IPS-20b (cell line): Measurements from ENCODE around the gene ZNF549.

Experiments
- H3K27ac ChIP-seq: one replicate; pipeline ENCODE4 v1.5.1; 2013; ENCODE audit warnings: low read length
- H3K27me3 ChIP-seq: 2 replicates; pipeline ENCODE4 v1.6.1; 2013; ENCODE audit warnings: mild to moderate bottlenecking, low read length, inconsistent platforms; ENCODE audit not compliant: insufficient read depth
- H3K36me3 ChIP-seq: 2 replicates; pipeline ENCODE4 v1.6.1; 2013; ENCODE audit warnings: low read depth, mild to moderate bottlenecking, inconsistent platforms, low read length, moderate library complexity; ENCODE audit not compliant: insufficient read depth
- H3K4me1 ChIP-seq: 2 replicates; pipeline ENCODE4 v1.6.1; 2013; ENCODE audit warnings: mild to moderate bottlenecking, control low read depth, inconsistent platforms, low read length, moderate library complexity; ENCODE audit not compliant: insufficient read depth
- H3K4me3 ChIP-seq: 2 replicates; pipeline ENCODE4 v1.5.1; 2013; ENCODE audit warnings: mild to moderate bottlenecking, low read length, inconsistent platforms
- H3K9ac ChIP-seq: 2 replicates; pipeline ENCODE4 v1.6.1; 2013; ENCODE audit warnings: low read depth, mild to moderate bottlenecking, inconsistent platforms, low read length, moderate library complexity
- H3K9me3 ChIP-seq: 2 replicates; pipeline ENCODE4 v1.6.1; 2013; ENCODE audit warnings: mild to moderate bottlenecking, low read depth, low read length, inconsistent platforms; ENCODE audit not compliant: insufficient read depth

Gene ZNF549

DNA sequence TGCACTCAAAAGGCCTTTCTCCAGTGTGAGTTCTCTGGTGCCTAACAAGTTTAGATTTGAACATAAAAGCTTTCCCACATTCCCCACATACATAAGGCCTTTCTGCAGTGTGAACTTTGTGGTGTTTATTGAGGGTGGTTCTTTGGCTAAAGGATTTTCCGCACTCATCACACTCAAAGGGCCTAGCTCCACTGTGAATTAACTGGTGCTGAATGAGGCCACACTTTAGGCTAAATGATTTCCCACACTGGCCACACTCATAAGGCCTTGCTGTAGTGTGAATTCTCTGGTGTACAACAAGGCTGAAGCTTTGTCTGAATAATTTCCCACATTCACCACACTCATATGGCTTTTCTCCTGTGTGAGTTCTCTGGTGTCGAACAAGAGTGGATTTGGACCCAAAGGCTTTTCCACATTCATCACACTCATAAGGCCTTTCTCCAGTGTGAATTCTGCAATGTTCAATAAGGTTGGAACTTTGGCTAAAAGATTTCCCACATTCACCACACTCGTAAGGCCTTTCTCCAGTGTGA is 45.3 kb downstream of the ZNF549 start:
- Histone ChIP-seq H3K27ac (no peak overlapping the region), H3K27me3 (no peaks in the 10 kb centered on the region), H3K36me3 (peaks cover 60% of the 10 kb centered on the region), H3K4me1 (no peaks in the 10 kb centered on the region), H3K9ac (no peak overlapping the region), H3K4me3 (no peak overlapping the region; the same call in 1 of the 2 replicates), H3K9me3 (peaks cover 97% of the 10 kb centered on the region)

DNA sequence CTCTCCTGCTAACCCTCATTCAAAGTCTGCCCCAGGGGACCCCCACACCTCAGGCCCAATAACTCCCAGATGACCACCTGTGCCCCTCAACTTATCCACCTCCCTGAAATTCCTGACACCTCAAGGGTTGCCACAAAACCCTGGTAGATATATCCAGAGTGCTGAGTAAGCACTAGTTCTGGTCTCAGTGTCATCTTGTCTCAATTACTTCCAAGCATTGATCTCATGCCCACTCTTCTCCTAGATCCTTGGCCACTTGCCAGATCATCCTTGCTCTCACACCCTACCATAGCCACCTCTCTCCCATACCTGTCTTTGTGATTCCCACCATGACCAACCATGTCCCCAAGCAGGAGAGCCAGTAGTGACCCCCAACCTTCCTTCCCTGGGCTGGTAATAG is 49.5 kb downstream of the ZNF549 start:
- Histone ChIP-seq H3K36me3 (peaks cover 54% of the 10 kb centered on the region), H3K4me3 (no peak overlapping the region), H3K9me3 (peaks cover 78% of the 10 kb centered on the region), H3K27ac (no peak overlapping the region), H3K4me1 (0 out of 2 replicates have a peak, but pooled peaks cover 6% of the 10 kb centered on the region), H3K9ac (no peak overlapping the region), H3K27me3 (no peaks in the 10 kb centered on the region)

DNA sequence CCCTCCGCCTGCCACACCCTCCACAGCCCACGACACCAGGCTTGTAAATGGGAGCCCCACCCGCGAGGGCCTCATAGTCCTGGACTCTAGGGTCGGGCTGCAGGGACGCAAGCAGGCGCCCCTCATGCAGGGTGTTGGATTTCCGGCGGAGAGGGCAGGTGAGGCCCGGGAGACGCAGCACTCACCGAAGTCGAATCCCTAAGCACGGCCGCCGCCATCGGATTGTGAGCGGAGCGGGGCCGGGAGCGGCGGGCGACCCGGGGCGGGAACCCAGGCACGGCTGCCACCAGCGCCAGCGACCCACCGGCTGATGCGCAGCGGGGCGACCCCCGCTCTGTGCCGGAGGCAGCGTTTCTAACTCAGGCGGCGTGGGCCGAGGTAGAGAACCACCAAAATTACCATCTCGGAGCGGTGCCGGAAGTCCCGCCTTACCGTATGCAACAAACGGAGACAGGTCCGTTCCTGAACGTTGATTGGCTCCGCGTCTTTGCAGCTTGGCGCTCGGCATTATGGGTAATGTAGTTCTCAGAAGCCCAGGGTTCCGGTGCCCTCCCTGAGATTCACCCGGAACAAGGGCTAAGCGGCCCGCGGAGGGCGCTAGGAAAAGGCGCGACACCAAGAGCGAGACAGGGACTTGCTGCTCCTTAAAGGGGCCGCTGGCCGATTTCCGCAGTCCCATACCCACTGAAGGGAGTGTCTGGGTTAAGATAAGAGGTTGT is 51.5 kb downstream of the ZNF549 start, which contains the start of gene ZNF416:
ZNF416 (minus strand) TSS at position 425 of the 719 bp plus-strand sequence; CDS start at position 218, 207 bp downstream.
- Histone ChIP-seq H3K4me3 (peak within 1 kb of the TSS; percentile 83), H3K27me3 (peaks cover 7% of the 10 kb centered on the region), H3K36me3 (peaks cover 34% of the 10 kb centered on the region), H3K9me3 (peaks cover 75% of the 10 kb centered on the region), H3K4me1 (0 out of 2 replicates have a peak, but pooled peaks cover 6% of the 10 kb centered on the region), H3K9ac (peak within 1 kb of the TSS; percentile 82; the same call in 1 of the 2 replicates), H3K27ac (peak within 1 kb of the TSS; percentile 69)

DNA sequence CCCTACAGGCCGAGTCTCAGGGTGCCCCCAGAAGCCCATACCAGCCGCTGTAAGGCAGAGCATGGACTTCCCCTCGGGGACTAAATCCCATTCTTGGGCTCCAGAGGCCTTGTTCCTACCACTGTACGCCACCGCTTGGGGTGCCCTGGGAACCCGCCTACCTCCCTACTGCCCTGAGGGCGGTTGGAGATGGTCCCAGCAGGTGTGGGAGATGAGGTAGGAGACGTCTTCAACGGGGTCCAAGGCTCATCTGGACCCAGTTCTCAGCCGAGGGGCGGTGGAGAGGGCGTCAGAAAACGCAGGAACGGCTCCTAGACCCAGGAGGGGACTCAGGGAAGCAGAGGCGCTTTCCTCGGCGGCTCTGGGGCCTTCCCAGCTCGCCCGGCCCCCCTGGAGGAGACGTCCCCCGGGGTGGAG is 56.0 kb downstream of the ZNF549 start:
- peaks cover 65% of the 10 kb centered on the region for H3K9me3 ChIP-seq

DNA sequence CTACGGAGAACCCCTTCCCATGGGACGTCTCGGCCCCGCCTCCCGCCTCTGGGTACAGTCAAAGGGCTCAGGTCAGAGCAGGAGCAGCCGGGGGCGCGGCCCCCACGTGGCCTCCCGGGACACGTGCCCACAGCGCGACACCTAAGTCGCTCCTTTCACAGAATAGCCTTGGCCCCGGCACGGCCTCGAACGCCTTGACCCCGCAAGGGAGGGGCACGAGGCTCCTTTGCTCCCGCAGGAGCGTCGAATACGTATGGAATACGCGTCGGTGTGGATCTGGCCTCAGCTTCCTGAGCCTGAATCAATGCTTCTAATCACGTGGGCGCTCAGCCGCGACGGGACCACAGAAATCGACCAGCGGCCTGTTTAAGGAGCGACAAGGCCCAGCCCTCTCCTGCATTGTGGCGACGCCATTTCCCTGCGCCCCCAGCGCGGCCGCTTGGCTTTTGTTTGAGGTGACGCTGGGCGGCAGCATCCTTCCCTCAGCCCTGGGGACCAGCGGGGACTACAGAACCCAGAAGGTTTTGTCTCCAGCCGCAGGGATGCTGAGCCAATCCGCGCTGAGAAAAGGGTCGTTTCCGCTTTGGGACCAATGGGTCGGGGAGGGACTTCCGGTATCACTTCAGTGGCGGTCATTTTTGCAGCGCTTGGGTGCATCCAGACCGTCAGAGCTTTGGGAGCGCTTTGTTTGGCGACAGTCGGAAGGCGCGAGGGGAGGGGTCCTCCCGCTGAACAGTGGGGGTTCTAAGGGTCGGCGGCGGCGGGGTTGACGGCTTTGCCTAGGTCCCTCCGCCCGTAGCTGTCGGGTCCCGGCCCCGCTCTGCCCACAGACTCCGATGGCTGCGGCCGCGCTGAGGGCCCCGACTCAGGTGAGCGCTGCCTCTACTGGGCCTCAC is 56.6 kb downstream of the ZNF549 start, which contains the start of gene ZIK1:
ZIK1 (plus strand) TSS at position 625 of the 896 bp plus-strand sequence; CDS start at position 837, 212 bp downstream.
- H3K4me3 ChIP-seq = peak within 1 kb of the TSS; percentile 97
- peaks cover 7% of the 10 kb centered on the region for H3K27me3 ChIP-seq
- peaks cover 71% of the 10 kb centered on the region for H3K9me3 ChIP-seq
- no peak within 1 kb of the TSS for H3K27ac ChIP-seq
- peaks cover 31% of the 10 kb centered on the region for H3K36me3 ChIP-seq
- H3K4me1 ChIP-seq = no peaks in the 10 kb centered on the region
- peak within 1 kb of the TSS; percentile 90; the same call in 1 of the 2 replicates for H3K9ac ChIP-seq

More for the DNA sequence above, 56.0 kb downstream of the ZNF549 start:
- H3K36me3 ChIP-seq = peaks cover 25% of the 10 kb centered on the region
- peak overlapping the region; percentile 97; the same call in 1 of the 2 replicates for H3K4me3 ChIP-seq
- H3K9ac ChIP-seq = no peak overlapping the region
- no peaks in the 10 kb centered on the region for H3K4me1 ChIP-seq
- H3K27me3 ChIP-seq = peaks cover 7% of the 10 kb centered on the region
- no peak overlapping the region for H3K27ac ChIP-seq

DNA sequence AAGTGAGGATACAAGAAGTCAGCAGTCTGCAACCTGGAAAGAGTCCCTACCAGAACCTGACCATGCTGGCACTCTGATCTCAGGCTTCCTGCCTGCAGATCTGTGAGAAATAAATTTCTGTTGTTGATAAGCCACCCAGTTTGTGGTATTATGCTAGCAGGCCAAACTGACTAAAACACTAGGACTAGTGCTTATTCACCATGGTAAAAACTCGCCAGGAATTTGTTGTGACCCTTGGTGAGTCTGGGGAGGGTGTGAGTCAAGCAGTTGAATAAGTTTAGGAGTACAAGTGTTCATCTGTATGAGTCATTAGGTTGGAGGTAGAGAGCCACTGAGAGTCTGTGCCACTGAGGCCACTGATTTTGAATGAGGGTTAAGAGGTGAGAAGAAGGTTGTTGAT is 60.4 kb downstream of the ZNF549 start:
- Histone ChIP-seq H3K27ac (no peak overlapping the region), H3K27me3 (peaks cover 7% of the 10 kb centered on the region), H3K4me1 (no peaks in the 10 kb centered on the region), H3K36me3 (peaks cover 68% of the 10 kb centered on the region), H3K9me3 (peaks cover 88% of the 10 kb centered on the region), H3K4me3 (no peak overlapping the region), H3K9ac (no peak overlapping the region)

DNA sequence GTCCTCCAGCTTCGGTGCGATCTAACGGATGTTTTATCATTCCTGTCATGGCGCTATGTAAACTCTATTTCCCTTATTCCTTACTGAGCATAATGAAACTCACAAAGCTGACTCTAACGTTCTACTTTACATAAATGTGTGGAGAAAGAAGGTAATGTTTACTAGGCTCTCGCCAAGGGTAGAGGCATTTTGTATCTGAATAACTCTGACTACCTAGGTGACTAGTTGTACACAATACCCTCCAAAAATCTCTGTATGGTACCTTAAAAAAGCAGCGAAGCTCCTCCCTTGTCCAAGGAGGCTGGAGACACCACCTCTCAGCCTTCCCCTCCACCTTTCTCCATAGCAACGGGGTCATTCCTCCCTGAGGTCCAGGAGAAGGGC is 72.2 kb downstream of the ZNF549 start:
- H3K36me3 ChIP-seq = peaks cover 3% of the 10 kb centered on the region; the same call in 1 of the 2 replicates
- H3K27ac ChIP-seq = no peak overlapping the region
- H3K4me1 ChIP-seq = no peaks in the 10 kb centered on the region
- H3K27me3 ChIP-seq = no peaks in the 10 kb centered on the region
- no peak overlapping the region for H3K9ac ChIP-seq
- peaks cover 23% of the 10 kb centered on the region; the same call in 1 of the 2 replicates for H3K9me3 ChIP-seq
- peak overlapping the region; percentile 82 for H3K4me3 ChIP-seq

DNA sequence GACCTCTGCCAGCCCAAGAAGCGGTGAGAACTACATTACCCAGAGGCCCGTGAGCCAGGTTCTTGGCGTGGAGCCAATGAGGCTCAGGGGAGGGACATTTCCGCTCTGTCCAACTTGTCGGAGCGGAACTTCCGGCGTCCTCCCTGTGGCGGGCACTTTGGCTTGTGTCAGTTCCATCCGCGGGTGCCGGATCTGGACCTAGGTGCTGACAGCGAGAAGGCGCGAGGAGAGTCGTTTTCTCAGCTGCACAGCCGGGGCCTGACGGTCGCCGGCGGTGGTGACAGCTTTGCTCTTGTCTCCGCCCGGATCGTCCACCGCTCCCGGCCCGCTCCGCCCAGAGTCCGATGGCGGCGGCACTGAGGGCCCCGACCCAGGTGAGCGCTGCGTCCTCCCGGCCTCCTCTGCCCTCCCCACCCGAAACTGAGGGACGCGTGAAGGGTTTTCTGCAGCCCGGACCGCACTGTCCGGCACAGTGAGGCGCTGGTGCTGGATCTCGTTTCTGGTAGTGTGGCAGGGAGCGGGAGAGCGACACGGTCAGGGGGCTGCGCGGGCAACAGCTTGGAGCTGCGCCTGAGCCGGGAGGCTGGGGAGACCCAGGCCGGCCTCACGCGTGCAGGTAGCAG is 72.7 kb downstream of the ZNF549 start, which contains the start of gene ZNF530:
ZNF530 (plus strand) TSS at position 125 of the 623 bp plus-strand sequence. CDS start 4,461 bp downstream, outside the sequence.
- H3K9ac ChIP-seq = peak within 1 kb of the TSS; percentile 56; the same call in 1 of the 2 replicates
- H3K4me1 ChIP-seq = no peaks in the 10 kb centered on the region
- H3K9me3 ChIP-seq = peaks cover 23% of the 10 kb centered on the region; the same call in 1 of the 2 replicates
- peak within 1 kb of the TSS; percentile 82 for H3K4me3 ChIP-seq
- H3K36me3 ChIP-seq = peaks cover 6% of the 10 kb centered on the region; the same call in 1 of the 2 replicates
- no peaks in the 10 kb centered on the region for H3K27me3 ChIP-seq
- no peak within 1 kb of the TSS for H3K27ac ChIP-seq

DNA sequence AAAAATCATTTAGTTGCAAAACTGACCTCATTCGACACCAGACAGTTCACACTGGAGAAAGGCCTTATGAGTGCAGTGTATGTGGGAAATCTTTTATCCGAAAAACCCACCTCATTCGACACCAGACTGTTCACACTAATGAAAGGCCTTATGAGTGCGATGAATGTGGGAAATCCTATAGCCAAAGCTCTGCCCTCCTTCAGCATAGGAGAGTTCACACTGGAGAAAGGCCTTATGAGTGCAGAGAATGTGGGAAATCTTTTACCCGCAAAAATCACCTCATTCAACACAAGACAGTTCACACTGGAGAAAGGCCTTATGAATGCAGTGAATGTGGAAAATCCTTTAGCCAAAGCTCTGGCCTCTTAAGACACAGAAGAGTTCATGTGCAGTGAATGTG is 79.8 kb downstream of the ZNF549 start:
- peaks cover 37% of the 10 kb centered on the region for H3K36me3 ChIP-seq
- H3K4me3 ChIP-seq = no peak overlapping the region
- H3K9me3 ChIP-seq = peaks cover 30% of the 10 kb centered on the region
- H3K27me3 ChIP-seq = no peaks in the 10 kb centered on the region
- no peak overlapping the region for H3K27ac ChIP-seq
- no peak overlapping the region for H3K9ac ChIP-seq
- H3K4me1 ChIP-seq = no peaks in the 10 kb centered on the region
